Astrocyte (in vitro differentiated cells and primary cell): ENCODE results near the gene OR2A12.

Experiments
- CTCF ChIP-seq: IDR thresholded peaks from 2 replicates; pipeline ENCODE4 v1.5.1; 2011; ENCODE audit warnings: low read depth, mild to moderate bottlenecking, inconsistent platforms, low read length, moderate library complexity; ENCODE audit not compliant: insufficient read depth
- EZH2 ChIP-seq: IDR thresholded peaks from 2 replicates; pipeline ENCODE4 v1.6.1; 2012; ENCODE audit warnings: mild to moderate bottlenecking, low read length, inconsistent platforms; ENCODE audit not compliant: insufficient read depth

GRCh38 chr7:144069511-144069910 lies 16.6 kb upstream of the OR2A12 start, which contains the start of gene OR2A25:
- TF ChIP-seq CTCF (no peak), EZH2 (no peak)
